Vagina (tissue), 2 donors: Measurements from ENCODE around the gene LCMT2.

Experiments used
- POLR2A ChIP-seq, 2 donors: fragments of 450-650 bp; IDR thresholded peaks; one replicate each; pipeline ENCODE4 v1.6.1; 2017; ENCODE audit warnings: antibody characterized with exemption in 2 of 2, mild to moderate bottlenecking in 2 of 2, moderate library complexity in 2 of 2
- TF ChIP-seq, protein P1 (sequence below), 3 experiments: fragments of 450-650 bp in 2 of 3; fragments of 200-600 bp in 1 of 3; sonication (generic) in 1 of 3; IDR thresholded peaks; one replicate each; pipeline ENCODE4 v1.5.1; 2017 to 2019; ENCODE audit warnings: antibody characterized with exemption in 3 of 3, mild to moderate bottlenecking in 2 of 3, moderate library complexity in 2 of 3

DNA sequence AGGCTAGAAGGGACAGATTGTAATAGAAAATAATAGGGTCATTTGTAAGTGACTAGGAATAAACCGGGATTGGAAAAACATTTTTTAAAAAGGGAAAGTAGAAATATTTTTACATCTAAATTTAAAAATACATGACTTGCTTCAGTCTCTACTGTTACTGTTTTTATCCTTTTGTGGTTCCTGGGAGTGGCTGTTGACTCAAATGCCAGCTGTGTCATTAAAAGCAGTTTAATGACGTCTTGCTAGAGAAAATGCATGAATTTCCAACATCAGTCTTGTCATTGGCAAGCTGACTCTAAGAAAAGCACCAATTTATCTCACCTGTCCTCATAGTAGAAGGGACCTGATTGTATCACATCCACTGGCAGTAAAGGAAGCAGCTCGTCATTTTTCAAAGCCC is 16.7 kb upstream of the LCMT2 start:
- no peak for TF ChIP-seq POLR2A (IDR thresholded peaks at IDR 0.05)
- TF ChIP-seq, protein P1, sequence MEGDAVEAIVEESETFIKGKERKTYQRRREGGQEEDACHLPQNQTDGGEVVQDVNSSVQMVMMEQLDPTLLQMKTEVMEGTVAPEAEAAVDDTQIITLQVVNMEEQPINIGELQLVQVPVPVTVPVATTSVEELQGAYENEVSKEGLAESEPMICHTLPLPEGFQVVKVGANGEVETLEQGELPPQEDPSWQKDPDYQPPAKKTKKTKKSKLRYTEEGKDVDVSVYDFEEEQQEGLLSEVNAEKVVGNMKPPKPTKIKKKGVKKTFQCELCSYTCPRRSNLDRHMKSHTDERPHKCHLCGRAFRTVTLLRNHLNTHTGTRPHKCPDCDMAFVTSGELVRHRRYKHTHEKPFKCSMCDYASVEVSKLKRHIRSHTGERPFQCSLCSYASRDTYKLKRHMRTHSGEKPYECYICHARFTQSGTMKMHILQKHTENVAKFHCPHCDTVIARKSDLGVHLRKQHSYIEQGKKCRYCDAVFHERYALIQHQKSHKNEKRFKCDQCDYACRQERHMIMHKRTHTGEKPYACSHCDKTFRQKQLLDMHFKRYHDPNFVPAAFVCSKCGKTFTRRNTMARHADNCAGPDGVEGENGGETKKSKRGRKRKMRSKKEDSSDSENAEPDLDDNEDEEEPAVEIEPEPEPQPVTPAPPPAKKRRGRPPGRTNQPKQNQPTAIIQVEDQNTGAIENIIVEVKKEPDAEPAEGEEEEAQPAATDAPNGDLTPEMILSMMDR (IDR thresholded peaks at IDR 0.05) = no peak
